ENCODE data around the gene THY1.

The THY1 gene

GRCh38 chr11:119381181-119381988, 41.6 kb downstream of the THY1 start, which contains the start of gene USP2:
TSS of gene USP2 (minus strand) at chr11:119381690. CDS start at chr11:119373480, 8,210 bp downstream.
- DNase-seq, result peak; percentile 92

GRCh38 chr11:119380827-119381180, 42.2 kb downstream of the THY1 start:
- peak; percentile 17 for DNase-seq

GRCh38 chr11:119380160-119380826, 42.7 kb downstream of the THY1 start:
- DNase-seq, result no peak

- no peak for DNase-seq
Measured at GRCh38 chr11:119378851-119379465, 44.0 kb downstream of the THY1 start.

GRCh38 chr11:119377961-119378667, 44.9 kb downstream of the THY1 start:
- DNase-seq, result no peak

- no peak for DNase-seq
Measured at GRCh38 chr11:119377112-119377901, 45.7 kb downstream of the THY1 start.

GRCh38 chr11:119376197-119376847, 46.6 kb downstream of the THY1 start:
- no peak for DNase-seq

- no peak for DNase-seq
Measured at GRCh38 chr11:119375337-119376196, 47.4 kb downstream of the THY1 start.

GRCh38 chr11:119374632-119375336, 48.2 kb downstream of the THY1 start:
- DNase-seq, result peak; percentile 4

- peak; percentile 49 for DNase-seq
Measured at GRCh38 chr11:119373921-119374631, 48.9 kb downstream of the THY1 start.

- DNase-seq, result no peak
Measured at GRCh38 chr11:119373059-119373920, 49.7 kb downstream of the THY1 start.

GRCh38 chr11:119372260-119373058, 50.5 kb downstream of the THY1 start:
- no peak for DNase-seq

- peak; percentile 45 for DNase-seq
Measured at GRCh38 chr11:119371778-119372182, 51.2 kb downstream of the THY1 start.

GRCh38 chr11:119371067-119371601, 51.8 kb downstream of the THY1 start:
- DNase-seq, result no peak

GRCh38 chr11:119370486-119371046, 52.4 kb downstream of the THY1 start:
- DNase-seq, result peak; percentile 6

- DNase-seq, result no peak
Measured at GRCh38 chr11:119369132-119369925, 53.6 kb downstream of the THY1 start.
